Activated naive CD8-positive, alpha-beta T cell treated with anti-CD3 and anti-CD28 coated beads, Interleukin-2, amount 10 ng/mL, durations not matched to agents 7 days and 5 days (primary cell): ENCODE measurements around the gene STX12. TPM values are rescaled to one million over a fixed set of nuclear protein-coding genes. Genes with fewer than 3 reads are reported as not detected.
"Not testable (repeated sequence)": the region's sequence is repeated elsewhere in the genome, so short reads cannot be mapped to it uniquely, and the experiment has no call there.

ENCODE experiments used
- ATAC-seq: fragments of 150-1000 bp; cut with Tn5 transposase; one replicate; pipeline ENCODE4 v1.10.0; 2021; ENCODE audit warnings: low read depth, moderate library complexity
- POLR2A ChIA-PET: fragments of 350-600 bp; sonication (Branson Sonifier 250); formaldehyde crosslinking; loops from one replicate; lab custom pipeline; 2021; ENCODE audit warnings: antibody characterized with exemption; lab: Charles Lee
- DNase-seq: peaks from one replicate; pipeline ENCODE4 v3.0.0; 2021
- H3K27ac Mint-ChIP-seq: one replicate; pipeline ENCODE4 v1.8.0; 2022; ENCODE audit warnings: mild to moderate bottlenecking, mixed read lengths
- H3K27me3 Mint-ChIP-seq: one replicate; pipeline ENCODE4 v1.8.0; 2022; ENCODE audit warnings: mild to moderate bottlenecking, moderate library complexity, mixed read lengths
- H3K36me3 Mint-ChIP-seq: one replicate; pipeline ENCODE4 v1.8.0; 2021; ENCODE audit warnings: mild to moderate bottlenecking, mixed read lengths
- H3K4me1 Mint-ChIP-seq: one replicate; pipeline ENCODE4 v1.8.0; 2021; ENCODE audit warnings: mixed read lengths
- H3K4me3 Mint-ChIP-seq: one replicate; pipeline ENCODE4 v1.8.0; 2022; ENCODE audit warnings: mild to moderate bottlenecking, moderate library complexity, mixed read lengths
- H3K9me3 Mint-ChIP-seq: one replicate; pipeline ENCODE4 v1.8.0; 2021; ENCODE audit warnings: mixed read lengths
- total RNA-seq, 2 experiments: library from RNA; stranded (reverse); gene quantifications; one replicate each; pipeline ENCODE4 v1.2.3, GENCODE V29; 2021

The STX12 gene
- total RNA-seq, 2 experiments from 2014 or later = 24.2 to 31.9 TPM

DNA sequence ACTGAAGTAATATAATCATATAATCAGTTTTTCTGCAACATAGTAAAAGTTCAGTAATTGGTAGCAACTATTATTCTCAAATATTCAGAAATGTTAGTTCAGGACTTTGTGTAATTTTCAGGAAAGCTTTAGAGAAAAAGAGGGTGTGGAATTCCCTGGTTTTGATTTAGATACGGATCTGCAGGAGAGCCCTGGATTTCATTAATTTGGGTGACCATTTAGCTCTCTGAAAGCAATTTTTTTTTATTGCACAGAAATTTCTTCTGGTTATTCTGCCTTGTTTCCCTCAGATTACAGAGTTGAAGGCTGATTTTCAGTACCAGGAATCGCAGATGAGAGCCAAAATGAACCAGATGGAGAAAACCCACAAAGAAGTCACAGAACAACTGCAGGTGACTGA is 13.8 kb upstream of the STX12 start:
- no peaks in the 10 kb centered on the region for H3K4me1 Mint-ChIP-seq
- DNase-seq (no peak), ATAC-seq (no peak)
- H3K27me3 Mint-ChIP-seq = no peaks in the 10 kb centered on the region
- POLR2A ChIA-PET = no interaction called here
- no peak overlapping the region for H3K27ac Mint-ChIP-seq
- no peaks in the 10 kb centered on the region for H3K9me3 Mint-ChIP-seq
- no peak overlapping the region for H3K4me3 Mint-ChIP-seq
- H3K36me3 Mint-ChIP-seq = peaks cover 14% of the 10 kb centered on the region

DNA sequence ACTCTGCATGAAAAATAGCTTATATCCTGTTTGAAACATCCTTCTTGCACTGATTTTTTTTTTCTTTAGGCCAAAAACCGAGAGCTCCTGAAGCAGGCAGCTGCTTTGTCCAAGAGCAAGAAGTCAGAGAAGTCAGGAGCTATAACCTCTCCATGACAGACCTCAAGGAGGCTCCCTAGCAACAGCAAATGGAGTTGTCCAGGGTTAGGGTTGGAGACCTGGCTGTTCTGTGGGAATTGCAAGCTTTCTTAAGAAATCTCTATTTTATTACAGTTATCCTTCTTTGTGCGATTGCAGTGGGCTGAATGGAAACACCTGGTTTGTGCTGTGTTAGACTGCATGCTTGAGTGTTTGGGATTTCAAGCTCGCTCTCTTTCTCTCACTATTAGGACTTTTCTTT is 12.6 kb upstream of the STX12 start:
- Mint-ChIP-seq H3K4me1 (no peaks in the 10 kb centered on the region), H3K4me3 (no peak overlapping the region), H3K27ac (no peak overlapping the region), H3K27me3 (no peaks in the 10 kb centered on the region), H3K36me3 (peaks cover 12% of the 10 kb centered on the region), H3K9me3 (no peaks in the 10 kb centered on the region)
- POLR2A ChIA-PET = interaction anchor here (0.6 kb wide), 2 partner anchors 64 to 147 kb away, joined by 3 read pairs; no protein-coding TSS in a partner anchor
- DNase-seq (no peak), ATAC-seq (no peak)

DNA sequence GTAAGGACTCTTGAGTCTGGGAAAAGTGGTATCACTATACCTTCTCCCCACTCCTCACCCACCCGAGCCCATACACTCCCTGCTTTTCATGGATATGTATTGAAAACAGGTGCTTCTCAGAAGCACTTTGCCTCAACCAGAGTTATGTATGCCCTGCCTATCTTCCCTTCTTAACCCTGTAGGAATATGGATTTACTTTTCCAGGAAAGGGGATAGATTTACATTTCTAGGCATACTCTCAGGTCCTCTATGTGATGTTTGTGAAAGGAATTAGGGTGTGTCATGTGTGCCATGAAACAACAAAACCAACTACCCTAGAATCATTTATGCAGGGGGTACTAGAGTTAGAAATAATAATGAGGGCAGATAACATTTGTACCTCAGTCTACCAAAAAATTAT is 11.0 kb upstream of the STX12 start:
- H3K4me1 Mint-ChIP-seq = no peaks in the 10 kb centered on the region
- no peaks in the 10 kb centered on the region for H3K9me3 Mint-ChIP-seq
- no peak overlapping the region for H3K4me3 Mint-ChIP-seq
- DNase-seq = no peak
- H3K36me3 Mint-ChIP-seq = peaks cover 9% of the 10 kb centered on the region
- no peak for ATAC-seq
- POLR2A ChIA-PET = no interaction called here
- no peak overlapping the region for H3K27ac Mint-ChIP-seq
- no peaks in the 10 kb centered on the region for H3K27me3 Mint-ChIP-seq

DNA sequence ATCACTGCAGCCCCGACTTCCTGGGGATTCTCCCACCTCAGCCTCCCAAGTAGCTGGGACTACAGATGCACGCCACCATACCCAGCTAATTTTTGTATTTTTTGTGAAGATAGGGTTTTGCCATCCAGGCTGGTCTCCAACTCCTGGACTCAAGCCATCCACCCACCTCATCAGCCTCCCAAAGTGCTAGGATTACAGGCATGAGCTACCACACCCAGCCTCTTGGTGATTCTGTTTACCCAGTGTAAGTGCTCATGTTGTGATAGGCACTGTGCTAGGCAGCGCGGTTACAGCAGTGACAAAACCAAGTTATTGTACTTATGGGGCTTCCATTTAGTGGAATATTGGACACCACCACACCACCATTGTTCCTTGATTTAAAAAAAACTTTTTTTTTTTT is 9.7 kb upstream of the STX12 start:
- H3K9me3 Mint-ChIP-seq = no peaks in the 10 kb centered on the region
- peaks cover 5% of the 10 kb centered on the region for H3K36me3 Mint-ChIP-seq
- no peaks in the 10 kb centered on the region for H3K27me3 Mint-ChIP-seq
- POLR2A ChIA-PET = interaction anchor here (0.6 kb wide), 1 partner anchor 102 kb away, joined by 6 read pairs; no protein-coding TSS in a partner anchor
- H3K4me3 Mint-ChIP-seq = no peak overlapping the region
- no peak overlapping the region for H3K27ac Mint-ChIP-seq
- no peaks in the 10 kb centered on the region for H3K4me1 Mint-ChIP-seq
- DNase-seq = no peak
- ATAC-seq = no peak

DNA sequence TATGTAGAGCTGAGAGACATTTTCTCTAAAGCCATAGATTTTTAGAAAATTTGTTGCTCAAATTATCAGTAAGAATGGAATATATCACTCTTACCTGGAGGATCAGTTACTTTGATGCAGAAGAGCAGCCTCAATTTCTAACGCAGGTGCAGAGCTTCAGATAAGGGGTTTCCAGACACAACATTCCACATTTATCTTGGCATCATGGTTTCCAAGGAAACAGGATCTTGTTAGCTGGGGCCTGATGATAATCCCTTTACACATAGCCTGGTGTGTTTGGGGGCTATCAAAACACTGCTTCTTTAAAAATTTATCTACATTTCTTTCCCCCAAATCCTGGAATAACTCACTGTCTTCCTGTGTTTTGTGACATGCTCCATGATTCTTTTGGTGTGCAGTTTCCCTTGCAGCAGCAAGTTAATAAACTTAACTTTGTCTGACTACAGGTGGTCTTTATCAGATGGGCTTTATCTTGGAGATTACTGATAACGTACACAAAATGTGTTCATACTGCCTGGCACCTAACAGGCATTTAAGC is 2.7 kb upstream of the STX12 start:
- ATAC-seq (no peak), DNase-seq (no peak)
- peaks cover 13% of the 10 kb centered on the region for H3K4me1 Mint-ChIP-seq
- no peak overlapping the region for H3K27ac Mint-ChIP-seq
- no peak overlapping the region for H3K4me3 Mint-ChIP-seq
- no peaks in the 10 kb centered on the region for H3K27me3 Mint-ChIP-seq
- POLR2A ChIA-PET = interaction anchor here (0.6 kb wide), 1 partner anchor 740 kb away, joined by 3 read pairs; no protein-coding TSS in a partner anchor
- H3K9me3 Mint-ChIP-seq = no peaks in the 10 kb centered on the region
- H3K36me3 Mint-ChIP-seq = peaks cover 1% of the 10 kb centered on the region

DNA sequence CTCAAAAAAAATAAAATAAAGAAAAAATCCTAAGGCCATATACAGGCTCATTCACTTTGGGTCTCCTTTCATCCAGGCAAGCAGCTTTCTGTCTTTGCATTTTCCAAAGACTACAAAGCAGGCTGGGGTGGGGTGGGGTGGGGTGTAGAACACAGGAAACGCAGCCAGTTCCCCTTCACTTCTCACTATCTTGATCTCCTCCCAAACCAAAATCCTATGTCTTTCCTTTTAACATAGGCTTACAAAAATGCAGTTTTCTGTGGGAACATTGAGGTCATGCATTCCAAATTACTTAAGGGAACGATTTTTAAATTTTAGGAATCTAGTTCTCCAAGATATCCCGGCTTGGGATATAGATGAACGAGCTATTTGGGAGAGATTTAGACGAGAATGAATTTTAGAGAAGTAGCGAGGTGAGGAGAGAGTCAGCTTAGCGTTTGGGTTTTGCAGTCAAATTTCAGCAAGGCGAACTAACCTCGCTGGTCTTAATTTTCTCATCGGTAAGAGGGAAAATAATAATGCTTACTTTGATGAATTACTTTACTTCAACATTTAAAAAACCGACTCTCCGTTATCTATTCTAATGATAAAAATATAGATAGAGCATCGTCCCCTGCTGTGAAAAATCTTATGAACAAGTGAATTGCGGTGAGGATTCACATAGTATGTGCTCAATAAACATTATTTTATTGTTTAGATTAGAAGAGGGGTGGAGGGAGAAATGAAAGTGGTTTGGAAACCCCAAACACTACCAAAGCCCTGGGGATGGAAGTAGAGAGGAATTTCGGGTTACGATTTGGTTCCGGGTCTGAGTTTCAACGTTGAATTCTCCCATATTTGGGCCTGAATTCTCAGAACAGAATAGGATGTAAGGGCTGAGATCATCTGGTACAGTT is 735 bp upstream of the STX12 start:
- DNase-seq (no peak), ATAC-seq (no peak)
- no peaks in the 10 kb centered on the region for H3K27me3 Mint-ChIP-seq
- H3K4me3 Mint-ChIP-seq = peak overlapping the region; percentile 96
- no peaks in the 10 kb centered on the region for H3K9me3 Mint-ChIP-seq
- peak overlapping the region; percentile 96 for H3K27ac Mint-ChIP-seq
- H3K4me1 Mint-ChIP-seq = peaks cover 22% of the 10 kb centered on the region
- peaks cover 9% of the 10 kb centered on the region for H3K36me3 Mint-ChIP-seq
- POLR2A ChIA-PET = interaction anchor here (0.6 to 3.3 kb wide), 13 partner anchors 47 to 1409 kb away, joined by 3 to 28 read pairs (median 3); partner anchors contain the start of genes FAM76A, GPN2, IFI6 and PPP1R8

DNA sequence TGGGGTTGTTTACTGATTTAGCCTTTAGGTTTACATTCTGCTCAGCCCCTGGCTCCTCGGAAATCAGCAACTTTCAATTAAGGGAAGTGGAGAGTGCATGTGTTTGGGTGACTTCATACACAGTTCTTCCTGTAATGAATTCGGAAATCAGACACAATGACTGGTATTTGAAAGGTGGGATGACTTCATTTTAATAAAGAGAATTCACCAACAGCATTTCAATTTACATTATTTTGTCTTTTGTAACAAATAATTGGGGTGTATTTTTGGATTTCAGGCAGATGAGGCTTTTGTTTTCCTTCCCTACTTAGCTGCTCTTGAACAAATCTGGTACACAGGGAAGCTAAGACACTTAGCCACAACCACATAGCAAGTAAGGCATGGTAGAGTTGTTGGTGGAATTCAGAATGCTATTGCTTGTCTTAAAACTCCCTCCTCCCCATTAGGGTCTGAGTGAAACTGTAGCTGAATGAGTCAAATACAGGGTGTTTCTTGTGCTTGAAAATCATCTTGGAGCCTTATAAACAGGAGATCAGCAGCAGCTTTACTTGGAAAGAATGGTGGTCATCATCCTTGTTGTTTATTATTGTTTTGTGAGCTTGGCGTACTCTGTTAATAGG is 917 bp downstream of the STX12 start:
- Mint-ChIP-seq H3K27ac (peak overlapping the region; percentile 98), H3K27me3 (no peaks in the 10 kb centered on the region), H3K36me3 (peaks cover 9% of the 10 kb centered on the region), H3K4me3 (peak overlapping the region; percentile 96), H3K4me1 (peaks cover 22% of the 10 kb centered on the region), H3K9me3 (no peaks in the 10 kb centered on the region)
- POLR2A ChIA-PET = interaction anchor here (0.6 to 3.3 kb wide), 5 partner anchors 38 to 113 kb away, joined by 3 to 28 read pairs (median 4); partner anchors contain the start of genes FAM76A and PPP1R8
- DNase-seq (no peak), ATAC-seq (no peak)

DNA sequence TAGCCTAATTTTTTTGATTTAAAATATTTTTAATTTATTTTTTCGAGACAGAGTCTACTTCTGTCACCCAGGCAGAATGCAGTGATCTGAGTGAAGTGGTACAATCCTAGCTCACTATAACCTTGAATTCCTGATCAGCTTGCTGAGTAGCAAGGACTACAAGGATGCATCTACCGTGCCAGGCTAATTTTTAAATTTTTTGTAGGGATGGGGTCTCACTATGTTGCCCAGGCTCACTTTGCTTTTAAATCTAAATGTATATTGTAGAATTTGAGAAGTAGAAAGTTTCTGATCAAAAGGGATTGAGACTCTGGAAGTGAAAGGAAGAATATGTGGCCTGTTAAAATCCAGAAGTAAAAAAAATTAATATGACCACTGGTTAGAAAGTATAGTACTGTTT is 1.6 kb downstream of the STX12 start:
- no peaks in the 10 kb centered on the region for H3K27me3 Mint-ChIP-seq
- H3K9me3 Mint-ChIP-seq = no peaks in the 10 kb centered on the region
- H3K4me3 Mint-ChIP-seq = no peak overlapping the region
- POLR2A ChIA-PET = interaction anchor here (1.3 to 3.3 kb wide), 2 partner anchors 49 to 56 kb away, joined by 6 to 28 read pairs; partner anchors contain the start of genes FAM76A and PPP1R8
- peaks cover 9% of the 10 kb centered on the region for H3K36me3 Mint-ChIP-seq
- no peak for ATAC-seq
- H3K27ac Mint-ChIP-seq = no peak overlapping the region
- DNase-seq = no peak
- H3K4me1 Mint-ChIP-seq = peaks cover 22% of the 10 kb centered on the region

DNA sequence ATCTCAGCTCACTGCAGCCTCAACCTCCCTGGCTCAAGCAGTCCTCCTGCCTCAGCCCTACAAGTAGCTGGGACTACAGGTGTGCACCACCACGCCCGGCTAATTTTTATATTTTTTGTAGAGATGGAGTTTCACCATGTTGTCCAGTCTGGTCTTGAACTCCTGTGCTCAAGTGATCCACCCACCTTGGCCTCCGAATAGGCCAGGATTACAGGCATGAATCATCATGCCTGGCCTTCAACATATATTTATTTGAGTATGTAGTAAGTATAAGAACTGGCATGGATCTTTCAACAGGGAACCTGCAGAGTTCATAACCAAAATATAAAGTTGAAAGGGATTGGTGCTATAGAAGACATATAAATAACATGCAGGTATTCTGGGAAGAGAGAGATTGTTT is 2.3 kb downstream of the STX12 start:
- DNase-seq, POLR2A ChIA-PET, H3K4me3 Mint-ChIP-seq, H3K27ac Mint-ChIP-seq, H3K9me3 Mint-ChIP-seq, ATAC-seq, H3K27me3 Mint-ChIP-seq: not testable (repeated sequence)
- Mint-ChIP-seq H3K4me1 (peaks cover 22% of the 10 kb centered on the region), H3K36me3 (peaks cover 11% of the 10 kb centered on the region)

DNA sequence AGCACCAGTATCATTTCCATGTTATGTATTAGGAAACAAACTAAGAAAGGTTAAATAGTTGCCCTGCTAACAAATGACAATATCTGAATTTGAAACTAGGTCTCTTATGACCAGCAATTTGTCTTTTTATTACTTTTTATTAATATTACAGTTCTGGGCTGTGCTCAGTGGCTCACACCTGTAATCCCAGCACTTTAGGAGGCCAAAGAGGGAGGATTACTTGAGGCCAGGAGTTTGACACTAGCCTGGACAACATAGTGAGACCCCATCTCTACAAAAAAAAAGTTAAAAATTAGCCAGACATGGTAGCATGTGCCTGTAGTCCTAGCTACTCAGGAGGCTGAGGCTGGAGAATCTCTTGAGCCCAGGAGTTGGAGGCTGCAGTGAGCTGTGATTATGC is 3.3 kb downstream of the STX12 start:
- H3K4me3 Mint-ChIP-seq, H3K9me3 Mint-ChIP-seq, ATAC-seq, H3K27ac Mint-ChIP-seq, DNase-seq, H3K27me3 Mint-ChIP-seq: not testable (repeated sequence)
- peaks cover 22% of the 10 kb centered on the region for H3K4me1 Mint-ChIP-seq
- POLR2A ChIA-PET = interaction anchor here (0.5 to 1.1 kb wide), 2 partner anchors 14 to 28 kb away, joined by 3 to 4 read pairs; no protein-coding TSS in a partner anchor
- peaks cover 11% of the 10 kb centered on the region for H3K36me3 Mint-ChIP-seq

DNA sequence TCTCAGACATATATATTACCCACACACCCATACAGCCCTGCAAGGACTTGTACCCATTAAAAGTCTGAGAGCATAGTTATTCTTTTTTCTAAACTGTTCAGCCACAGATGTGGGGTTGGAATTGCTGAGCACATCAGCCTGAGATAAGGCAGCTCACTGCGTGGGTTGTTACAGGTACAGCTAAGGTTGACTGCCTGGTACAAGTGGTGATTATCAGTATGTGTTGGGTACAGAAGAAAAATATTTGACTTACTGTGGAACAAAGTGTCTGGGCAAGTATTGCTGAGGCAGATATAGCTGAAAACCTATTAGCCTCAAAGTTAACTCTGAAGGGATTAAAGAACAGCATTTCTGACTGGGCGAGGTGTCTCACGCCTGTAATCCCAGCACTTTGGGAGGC is 5.0 kb downstream of the STX12 start:
- Mint-ChIP-seq H3K9me3 (no peaks in the 10 kb centered on the region), H3K27me3 (no peaks in the 10 kb centered on the region), H3K27ac (no peak overlapping the region), H3K4me1 (peaks cover 17% of the 10 kb centered on the region), H3K4me3 (no peak overlapping the region), H3K36me3 (peaks cover 14% of the 10 kb centered on the region)
- DNase-seq = no peak
- ATAC-seq = no peak
- POLR2A ChIA-PET = no interaction called here

DNA sequence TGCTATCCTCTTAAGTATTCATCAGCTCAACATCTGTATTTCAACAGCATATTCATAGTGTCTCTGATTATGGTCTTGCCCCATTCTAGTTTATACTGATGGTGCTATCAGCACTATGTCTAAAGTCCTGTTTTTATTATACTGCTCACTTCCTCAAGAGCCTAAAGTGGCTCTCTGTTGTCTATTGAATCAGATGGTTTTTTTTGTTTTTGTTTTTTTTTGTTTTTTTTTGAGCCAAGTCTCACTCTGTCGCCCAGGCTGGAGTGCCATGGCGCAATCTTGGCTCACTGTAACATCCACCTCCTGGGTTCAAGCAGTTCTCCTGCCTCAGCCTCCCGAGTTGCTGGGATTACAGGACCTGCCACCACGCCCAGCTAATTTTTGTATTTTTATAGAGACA is 6.1 kb downstream of the STX12 start:
- H3K27ac Mint-ChIP-seq = no peak overlapping the region
- H3K4me1 Mint-ChIP-seq = peaks cover 12% of the 10 kb centered on the region
- no peaks in the 10 kb centered on the region for H3K27me3 Mint-ChIP-seq
- DNase-seq = no peak
- POLR2A ChIA-PET = interaction anchor here (0.6 kb wide), 1 partner anchor 46 kb away, joined by 3 read pairs; no protein-coding TSS in a partner anchor
- H3K9me3 Mint-ChIP-seq = no peaks in the 10 kb centered on the region
- no peak for ATAC-seq
- peaks cover 13% of the 10 kb centered on the region for H3K36me3 Mint-ChIP-seq
- H3K4me3 Mint-ChIP-seq = no peak overlapping the region

DNA sequence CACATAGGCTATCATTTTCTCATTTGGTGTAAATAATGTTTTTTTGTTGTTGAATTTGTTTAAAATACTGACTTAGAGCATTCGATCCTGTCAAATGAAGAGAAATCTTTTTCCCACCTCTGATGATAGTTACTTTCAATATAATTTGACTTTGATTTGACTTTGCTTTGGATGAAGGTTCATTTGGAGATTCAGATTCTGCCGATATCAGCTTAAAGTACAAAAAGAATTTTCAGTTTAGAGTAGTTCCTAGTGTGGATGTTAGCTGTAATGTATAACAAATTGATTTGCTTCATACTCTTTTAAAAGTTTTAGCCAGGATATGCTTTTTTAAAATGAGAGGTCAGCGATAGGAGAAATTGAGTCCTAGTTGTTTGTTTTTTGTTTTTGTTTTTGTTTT is 9.9 kb downstream of the STX12 start:
- no peak for ATAC-seq
- no peak for DNase-seq
- Mint-ChIP-seq H3K4me3 (no peak overlapping the region), H3K27me3 (no peaks in the 10 kb centered on the region), H3K9me3 (no peaks in the 10 kb centered on the region), H3K36me3 (peaks cover 6% of the 10 kb centered on the region), H3K27ac (no peak overlapping the region), H3K4me1 (peaks cover 5% of the 10 kb centered on the region)
- POLR2A ChIA-PET = no interaction called here
